Measurements from ENCODE around the gene MICU1.

GRCh38 chr10:72353028-72353964 is 272.6 kb downstream of the MICU1 start:
- TF ChIP-seq CTCF (IDR thresholded peaks at IDR 0.05 in 2 of 3, conservative IDR thresholded peaks at IDR 0.05 in 1 of 3; ENCODE audit: borderline replicate concordance in 1 of 3, insufficient read depth in 1 of 3, low read depth in 2 of 3, low read length in 2 of 3) (no peak), SRF (IDR thresholded peaks at IDR 0.05; ENCODE audit: low read depth) (no peak), ZBTB33 (IDR thresholded peaks at IDR 0.05; ENCODE audit: extremely low read depth, insufficient replicate concordance, low read length) (no peak), REST (IDR thresholded peaks at IDR 0.05; ENCODE audit: low read depth) (no peak), CEBPB (IDR thresholded peaks at IDR 0.05; ENCODE audit: low read depth) (no peak), POLR2A (IDR thresholded peaks at IDR 0.05; ENCODE audit: borderline replicate concordance, extremely low read depth, insufficient read depth, insufficient read length) (no peak), ZNF274 (IDR thresholded peaks at IDR 0.05; ENCODE audit: low read depth, low read length) (no peak), SIN3A (IDR thresholded peaks at IDR 0.05; ENCODE audit: low read depth) (no peak), RAD21 (IDR thresholded peaks at IDR 0.05; ENCODE audit: low read depth) (no peak), JUND (IDR thresholded peaks at IDR 0.05) (no peak), EZH2 (IDR thresholded peaks at IDR 0.05) (no peak)
- TF ChIP-seq, protein P1, sequence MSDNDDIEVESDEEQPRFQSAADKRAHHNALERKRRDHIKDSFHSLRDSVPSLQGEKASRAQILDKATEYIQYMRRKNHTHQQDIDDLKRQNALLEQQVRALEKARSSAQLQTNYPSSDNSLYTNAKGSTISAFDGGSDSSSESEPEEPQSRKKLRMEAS (IDR thresholded peaks at IDR 0.05), result peak; percentile 45; the same call in 1 of the 2 replicates

All from HCT116 (cell line).